Vagina (tissue), 2 donors: Measurements from ENCODE around the gene SERPINB4. TPM values are rescaled to one million over a fixed set of nuclear protein-coding genes. Genes with fewer than 3 reads are reported as not detected.
A peak's percentile ranks its signal among the peaks of the same experiment; 100 is the strongest.

ENCODE experiments used
- DNase-seq, 2 donors: peaks; one replicate each; pipeline ENCODE4 v3.0.0-alpha.2; 2017; ENCODE audit errors: extremely low spot score in 2 of 2
- H3K27ac ChIP-seq: fragments of 200-600 bp; sonication (generic); one replicate; pipeline ENCODE4 v1.5.1; 2019
- H3K27me3 ChIP-seq: fragments of 200-600 bp; sonication (generic); one replicate; pipeline ENCODE4 v1.5.1; 2019
- H3K36me3 ChIP-seq, 2 donors: fragments of 200-600 bp; sonication (generic); one replicate each; pipeline ENCODE4 v1.5.1; 2017 to 2019
- H3K4me1 ChIP-seq: fragments of 200-600 bp; sonication (generic); one replicate; pipeline ENCODE4 v1.5.1; 2019
- H3K4me3 ChIP-seq, 2 donors: fragments of 200-600 bp; sonication (generic); 1 replicate in 1 of 2; 2 replicates in 1 of 2; pipeline ENCODE4 v1.5.1; 2016 to 2019
- H3K9me3 ChIP-seq: fragments of 200-600 bp; sonication (generic); one replicate; pipeline ENCODE4 v1.5.1; 2019
- CTCF ChIP-seq, 3 experiments: fragments of 450-650 bp in 2 of 3; fragments of 200-600 bp in 1 of 3; sonication (generic) in 1 of 3; IDR thresholded peaks; one replicate each; pipeline ENCODE4 v1.5.1; 2017 to 2019; ENCODE audit warnings: antibody characterized with exemption in 3 of 3, mild to moderate bottlenecking in 2 of 3, moderate library complexity in 2 of 3
- POLR2A ChIP-seq, 2 donors: fragments of 450-650 bp; IDR thresholded peaks; one replicate each; pipeline ENCODE4 v1.6.1; 2017; ENCODE audit warnings: antibody characterized with exemption in 2 of 2, mild to moderate bottlenecking in 2 of 2, moderate library complexity in 2 of 2
- POLR2AphosphoS5 ChIP-seq, 2 donors: sonication (generic); formaldehyde crosslinking; IDR thresholded peaks; one replicate each; pipeline ENCODE4 v1.9.0; 2017; ENCODE audit warnings: antibody characterized with exemption in 2 of 2, mild to moderate bottlenecking in 2 of 2, low read depth in 1 of 2; ENCODE audit not compliant: insufficient read depth in 1 of 2
- intact Hi-C: fragments of 100-400 bp; cut with DNase I; formaldehyde crosslinking; loops from one replicate; pipeline ENCODE4 v1.15.1; 2023
- total RNA-seq: library from RNA; depleted of rRNA; stranded (reverse); fragments of >200 nt; gene quantifications from one replicate; pipeline ENCODE4 v1.2.3, GENCODE V29; 2016

SERPINB4 gene
- total RNA-seq, 1 donor from 2014 or later = 77.3 TPM

GRCh38 chr18:63603772-63604171, 40.3 kb downstream of the SERPINB4 start:
- Histone ChIP-seq H3K27ac (no peak overlapping the region), H3K9me3 (no peaks in the 10 kb centered on the region)
- intact Hi-C loops = no loop called here

GRCh38 chr18:63603355-63603754, 40.7 kb downstream of the SERPINB4 start:
- Histone ChIP-seq H3K4me1 (no peaks in the 10 kb centered on the region), H3K27me3 (no peaks in the 10 kb centered on the region), H3K36me3 (no peaks in the 10 kb centered on the region), H3K27ac (no peak overlapping the region), H3K4me3 (no peak overlapping the region), H3K9me3 (no peaks in the 10 kb centered on the region)
- no peak for TF ChIP-seq POLR2AphosphoS5 (IDR thresholded peaks at IDR 0.05; ENCODE audit: insufficient read depth in 1 of 2, low read depth in 1 of 2)
- no peak for TF ChIP-seq POLR2A (IDR thresholded peaks at IDR 0.05)
- TF ChIP-seq CTCF (IDR thresholded peaks at IDR 0.05) = no peak
- DNase-seq = no peak
- intact Hi-C loops = no loop called here

More at GRCh38 chr18:63603772-63604171, 40.3 kb downstream of the SERPINB4 start:
- TF ChIP-seq CTCF (IDR thresholded peaks at IDR 0.05) (no peak), POLR2A (IDR thresholded peaks at IDR 0.05) (no peak), POLR2AphosphoS5 (IDR thresholded peaks at IDR 0.05; ENCODE audit: insufficient read depth in 1 of 2, low read depth in 1 of 2) (peak in 1 of 2 donors; percentile 19)
- Histone ChIP-seq H3K27me3 (no peaks in the 10 kb centered on the region), H3K4me1 (no peaks in the 10 kb centered on the region), H3K4me3 (no peak overlapping the region), H3K36me3 (no peaks in the 10 kb centered on the region)
- DNase-seq = no peak

DNA sequence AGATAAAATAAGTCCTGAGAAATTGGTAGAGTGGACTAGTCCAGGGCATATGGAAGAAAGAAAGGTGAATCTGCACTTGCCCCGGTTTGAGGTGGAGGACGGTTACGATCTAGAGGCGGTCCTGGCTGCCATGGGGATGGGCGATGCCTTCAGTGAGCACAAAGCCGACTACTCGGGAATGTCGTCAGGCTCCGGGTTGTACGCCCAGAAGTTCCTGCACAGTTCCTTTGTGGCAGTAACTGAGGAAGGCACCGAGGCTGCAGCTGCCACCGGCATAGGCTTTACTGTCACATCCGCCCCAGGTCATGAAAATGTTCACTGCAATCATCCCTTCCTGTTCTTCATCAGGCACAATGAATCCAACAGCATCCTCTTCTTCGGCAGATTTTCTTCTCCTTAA, 47.1 kb downstream of the SERPINB4 start:
- H3K9me3 ChIP-seq = no peaks in the 10 kb centered on the region
- H3K27me3 ChIP-seq = no peaks in the 10 kb centered on the region
- H3K36me3 ChIP-seq = no peaks in the 10 kb centered on the region
- no peak for DNase-seq
- H3K27ac ChIP-seq = no peak overlapping the region
- no peak overlapping the region for H3K4me3 ChIP-seq
- intact Hi-C loops = no loop called here
- H3K4me1 ChIP-seq = no peaks in the 10 kb centered on the region
- TF ChIP-seq CTCF (IDR thresholded peaks at IDR 0.05) (no peak), POLR2A (IDR thresholded peaks at IDR 0.05) (no peak), POLR2AphosphoS5 (IDR thresholded peaks at IDR 0.05; ENCODE audit: insufficient read depth in 1 of 2, low read depth in 1 of 2) (no peak)

DNA sequence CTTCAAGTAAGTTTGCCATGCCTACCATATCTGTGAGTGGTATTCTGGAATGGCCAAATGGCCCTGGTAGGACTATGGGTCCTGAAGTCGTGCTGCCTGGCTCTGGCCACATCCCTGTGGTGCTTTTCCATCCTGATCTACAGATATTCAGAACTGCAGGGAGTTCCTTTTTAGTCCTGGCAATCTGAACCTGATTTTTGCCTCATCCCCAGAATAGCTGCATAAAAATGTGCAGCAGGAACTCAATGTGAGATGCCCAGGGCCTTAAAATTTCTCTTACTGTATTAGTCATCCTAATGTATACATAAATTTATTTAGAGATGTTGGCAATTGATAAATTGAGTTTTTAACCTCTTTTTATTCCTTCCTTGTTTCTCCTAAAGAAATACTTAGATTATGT, 51.6 kb downstream of the SERPINB4 start:
- Histone ChIP-seq H3K36me3 (no peaks in the 10 kb centered on the region), H3K27ac (no peak overlapping the region), H3K27me3 (no peaks in the 10 kb centered on the region), H3K4me1 (no peaks in the 10 kb centered on the region), H3K9me3 (no peaks in the 10 kb centered on the region), H3K4me3 (no peak overlapping the region)
- intact Hi-C loops = no loop called here
- DNase-seq = no peak
- no peak for TF ChIP-seq POLR2A (IDR thresholded peaks at IDR 0.05)
- TF ChIP-seq POLR2AphosphoS5 (IDR thresholded peaks at IDR 0.05; ENCODE audit: insufficient read depth in 1 of 2, low read depth in 1 of 2) = no peak
- TF ChIP-seq CTCF (IDR thresholded peaks at IDR 0.05) = no peak

DNA sequence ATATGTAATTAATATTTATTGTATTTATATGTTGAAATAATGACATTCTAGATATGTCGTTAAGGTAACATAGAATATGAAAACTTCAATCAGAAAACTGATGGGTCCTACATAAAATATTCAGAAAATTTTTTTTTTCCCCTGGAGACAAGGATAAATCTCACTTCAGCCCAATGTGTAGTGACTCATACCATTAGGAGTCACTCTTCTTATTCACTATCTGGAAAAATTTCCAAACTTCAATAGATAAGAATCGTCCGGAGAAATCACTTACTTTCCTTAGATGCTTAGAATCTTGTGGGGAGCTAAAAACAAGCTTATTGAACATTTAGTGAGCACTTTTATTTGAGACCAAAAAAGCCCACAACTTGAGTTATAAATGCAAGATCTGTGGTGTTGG, 52.3 kb downstream of the SERPINB4 start:
- DNase-seq = no peak
- Histone ChIP-seq H3K9me3 (no peaks in the 10 kb centered on the region), H3K4me3 (no peak overlapping the region), H3K27me3 (no peaks in the 10 kb centered on the region), H3K27ac (no peak overlapping the region), H3K4me1 (no peaks in the 10 kb centered on the region), H3K36me3 (no peaks in the 10 kb centered on the region)
- TF ChIP-seq CTCF (IDR thresholded peaks at IDR 0.05) (no peak), POLR2A (IDR thresholded peaks at IDR 0.05) (no peak), POLR2AphosphoS5 (IDR thresholded peaks at IDR 0.05; ENCODE audit: insufficient read depth in 1 of 2, low read depth in 1 of 2) (no peak)
- intact Hi-C loops = no loop called here
